HUDEP-2 (cell line): ENCODE results near the gene GPRASP3.
A peak's percentile ranks its signal among the peaks of the same experiment; 100 is the strongest.

Source experiments
- DNase-seq, 76 experiments: peaks; one replicate each; lab custom pipeline; 2025; ENCODE audit not compliant: unreplicated experiment in 76 of 76; lab: John Stamatoyannopoulos, UW

GPRASP3 gene

DNA sequence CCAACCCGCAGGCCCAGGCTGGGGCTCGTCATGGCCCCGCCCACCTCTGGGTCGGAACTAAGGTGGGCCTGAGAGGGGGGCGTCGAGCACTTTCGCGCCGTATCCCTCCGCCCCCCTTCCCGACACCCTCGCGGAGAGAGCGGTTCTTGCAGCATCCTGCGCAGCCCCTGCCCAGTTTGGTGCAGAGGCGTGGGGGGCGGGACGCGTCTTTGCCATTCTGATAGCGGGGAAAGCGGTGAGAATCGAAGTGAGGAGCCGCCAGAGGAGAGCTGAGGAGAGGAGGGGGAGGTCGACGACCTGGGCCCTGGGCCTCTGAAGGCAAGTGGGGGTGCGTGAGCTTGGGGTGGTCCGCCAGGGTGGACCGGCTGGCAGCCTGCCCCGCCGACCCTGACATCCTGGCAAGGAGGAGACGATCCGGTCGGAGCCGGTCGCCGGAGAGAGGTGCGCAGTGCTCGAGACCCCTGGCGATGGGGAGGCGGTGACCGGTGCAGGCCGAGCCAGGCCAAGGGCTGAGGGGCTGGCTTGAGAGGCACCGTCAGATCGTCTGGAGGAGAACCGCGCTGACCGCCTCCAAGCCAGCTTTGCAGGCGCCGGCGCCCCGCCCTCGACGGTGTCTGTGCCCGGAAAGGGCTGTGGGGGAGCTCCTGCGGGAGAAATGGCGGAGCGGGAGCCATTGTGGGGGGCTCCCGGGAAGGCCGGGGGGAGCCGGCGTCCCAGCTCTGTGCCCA, 25.5 kb downstream of the GPRASP3 start:
- DNase-seq = no peak

DNA sequence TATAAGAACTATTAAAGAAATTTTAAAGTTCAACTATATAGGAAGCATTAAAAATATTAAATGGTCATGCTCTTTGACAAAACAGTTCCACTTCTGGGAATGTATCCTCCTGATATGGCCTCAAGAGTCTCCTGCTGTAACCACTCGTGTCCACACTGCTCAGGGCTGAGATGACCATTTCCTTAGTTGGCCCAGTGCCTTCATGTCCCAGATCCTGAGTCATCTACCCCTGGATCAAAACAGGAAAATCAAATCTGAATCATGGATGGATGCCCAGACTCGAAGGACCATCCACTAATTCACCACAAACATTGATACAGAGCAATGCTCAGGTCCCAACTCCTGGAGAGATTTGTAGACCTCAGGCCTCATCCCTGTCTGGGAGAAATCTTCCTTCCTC, 44.7 kb downstream of the GPRASP3 start:
- no peak for DNase-seq

DNA sequence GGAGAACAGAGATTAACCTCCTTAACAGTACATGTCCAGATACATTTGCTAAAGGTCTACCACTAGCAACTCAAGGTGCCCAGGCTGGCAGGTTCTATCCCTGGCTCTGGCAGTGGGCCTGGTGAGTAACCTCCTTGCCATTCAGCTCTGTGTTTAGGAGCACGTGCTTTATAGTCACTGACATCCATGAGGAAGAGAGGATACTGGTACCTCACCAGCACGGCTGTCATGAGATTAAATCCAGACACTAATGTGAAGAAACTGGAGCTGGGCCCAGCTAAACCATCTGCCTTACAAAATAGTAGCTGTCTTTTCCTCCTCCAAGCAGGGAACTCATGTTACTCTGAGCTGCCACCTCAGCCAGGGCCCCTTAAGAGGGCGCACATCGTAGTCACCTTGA, 45.3 kb downstream of the GPRASP3 start:
- DNase-seq = no peak

DNA sequence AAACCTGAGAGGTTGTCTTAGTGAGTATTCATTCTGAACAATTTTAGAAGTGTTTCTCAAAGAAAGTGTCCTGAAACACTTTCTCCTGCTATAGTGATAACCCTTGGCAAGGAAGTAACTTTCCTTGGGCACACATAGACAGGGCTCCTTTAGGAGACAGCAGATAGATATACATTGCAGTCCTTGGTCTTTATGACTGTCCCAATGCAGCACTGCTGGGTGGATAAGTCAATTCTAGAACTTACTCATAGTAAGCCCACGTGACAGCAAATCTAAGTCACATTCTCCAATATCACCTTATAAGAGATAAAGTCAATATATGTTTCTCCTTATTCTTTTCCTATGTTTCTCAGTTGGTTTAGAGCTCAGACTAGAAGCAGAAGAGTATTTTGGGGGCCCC, 46.7 kb downstream of the GPRASP3 start:
- DNase-seq = no peak

DNA sequence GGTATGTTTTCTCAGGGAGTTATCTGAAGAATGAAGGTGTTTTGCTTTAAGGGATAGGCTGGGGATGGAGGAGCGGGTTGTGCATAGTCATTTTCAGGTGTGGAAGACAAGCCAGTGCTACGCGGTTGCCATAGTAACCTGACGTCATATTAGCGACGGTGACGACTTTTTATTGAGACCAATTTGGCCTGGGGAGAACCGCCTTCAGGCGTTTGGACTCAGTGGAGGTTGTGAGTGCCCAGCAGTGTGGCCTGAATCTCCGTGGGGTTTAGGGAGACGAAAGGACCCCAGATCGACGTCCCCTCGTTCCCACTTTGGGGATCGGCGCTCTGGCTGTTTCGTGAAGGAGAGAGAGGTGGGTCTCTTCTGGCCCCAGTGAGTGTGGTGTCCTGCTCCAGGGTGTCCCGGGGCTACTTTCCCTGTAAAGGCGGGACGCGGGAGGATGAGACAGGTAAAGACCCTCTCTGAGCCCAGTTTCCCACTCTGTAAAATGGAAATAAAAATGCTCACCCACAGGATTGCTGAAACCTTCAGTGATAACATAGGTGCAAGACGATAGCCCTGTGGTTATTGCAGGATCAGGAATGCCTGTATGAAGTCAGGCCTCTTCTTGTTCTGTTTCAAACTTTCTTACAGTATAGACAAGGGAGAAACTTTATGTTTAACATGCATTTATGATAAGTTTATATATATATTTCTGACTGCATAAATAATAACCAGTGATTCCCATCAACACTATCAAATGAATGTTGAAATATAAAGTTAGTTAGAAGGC, 48.6 kb downstream of the GPRASP3 start:
- peak in 72 of 76 experiments; percentile 6 to 78 (median 50) for DNase-seq
